Uterus (tissue), 2 donors: ENCODE measurements around the gene USP22.

ENCODE experiments used
- CTCF ChIP-seq, 4 experiments: fragments of 200-600 bp in 2 of 4; fragments of 450-650 bp in 2 of 4; sonication (generic) in 2 of 4; IDR thresholded peaks; one replicate each; pipeline ENCODE4 v1.5.1; 2016 to 2019; ENCODE audit warnings: antibody characterized with exemption in 4 of 4, mild to moderate bottlenecking in 2 of 4, moderate library complexity in 1 of 4
- POLR2A ChIP-seq, 2 donors: fragments of 450-650 bp; IDR thresholded peaks; one replicate each; pipeline ENCODE4 v1.6.1; 2016; ENCODE audit warnings: antibody characterized with exemption in 2 of 2, mild to moderate bottlenecking in 1 of 2, moderate library complexity in 1 of 2

DNA sequence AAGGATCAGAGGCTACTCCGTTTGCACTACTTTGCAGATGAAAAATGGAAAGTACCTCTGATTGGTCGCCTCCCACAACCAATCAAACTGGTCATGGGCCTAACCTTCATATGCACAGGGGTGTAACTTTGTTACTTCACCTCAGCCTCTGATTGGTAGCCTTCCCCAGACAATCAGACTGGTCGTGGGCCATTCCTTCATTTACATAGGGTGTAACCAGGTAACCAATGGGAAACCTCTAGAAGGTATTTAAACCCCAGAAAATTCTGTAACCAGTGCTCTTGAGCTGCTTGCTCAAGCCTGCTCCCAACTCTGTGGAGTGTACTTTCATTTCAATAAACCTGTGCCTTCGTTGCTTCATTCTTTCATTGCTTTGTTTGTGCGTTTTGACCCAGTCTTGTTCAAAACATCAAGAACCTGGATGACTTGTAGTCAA, 39.2 kb upstream of the USP22 start:
- TF ChIP-seq POLR2A (IDR thresholded peaks at IDR 0.05), result no peak
- TF ChIP-seq CTCF (IDR thresholded peaks at IDR 0.05), result no peak
